Activated gamma-delta T cell treated with Interleukin-2 at 50 U/mL for 16 hours (primary cell): ENCODE measurements around the gene CAMK1D.
A peak's percentile ranks its signal among the peaks of the same experiment; 100 is the strongest.

ENCODE experiments used
- DNase-seq: peaks from one replicate; pipeline ENCODE4 v3.0.0-alpha.2; 2020

Gene CAMK1D

GRCh38 chr10:12603766-12604470, 254.6 kb downstream of the CAMK1D start:
- no peak for DNase-seq

DNA sequence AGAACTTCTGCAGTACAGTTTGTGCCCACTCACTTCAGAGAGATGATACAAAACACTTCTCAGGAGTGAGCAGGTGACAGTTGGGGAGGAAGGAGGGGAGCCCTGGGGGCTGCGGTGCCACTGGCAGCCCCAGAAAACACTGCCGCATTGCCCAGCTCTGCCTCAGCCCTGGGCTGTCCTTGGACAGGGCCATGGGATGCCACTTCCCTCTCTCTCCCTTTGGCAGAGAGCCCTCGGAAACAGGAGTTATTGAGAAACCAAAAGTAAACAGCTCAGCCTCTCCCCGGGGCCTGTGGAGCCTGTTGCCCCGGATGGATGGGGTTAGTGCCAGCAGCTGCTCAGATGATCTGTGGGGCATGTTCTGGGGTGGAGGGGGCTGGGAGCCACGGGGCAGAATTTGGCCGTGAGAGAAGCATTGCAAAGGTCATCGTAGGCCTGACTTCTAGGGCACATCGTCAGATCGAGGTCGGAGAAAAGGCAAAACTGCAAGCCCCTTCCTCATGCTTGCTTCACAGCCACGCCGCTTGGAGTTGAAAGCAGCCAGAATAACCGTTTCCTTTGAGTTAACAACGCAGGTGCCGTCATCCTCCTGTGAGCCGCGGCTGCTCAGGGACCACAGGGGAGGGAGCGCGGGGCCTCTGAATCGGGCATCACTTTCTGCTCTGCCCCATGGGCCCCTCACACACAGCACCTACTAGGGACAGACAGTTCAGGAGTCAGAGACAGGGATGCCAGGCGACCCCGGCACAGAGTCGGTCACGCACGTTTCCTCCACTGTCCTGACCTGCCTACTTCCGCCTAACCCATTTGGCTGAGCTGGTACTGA, 256.4 kb downstream of the CAMK1D start:
- peak; percentile 34 for DNase-seq

GRCh38 chr10:12606461-12606860, 257.1 kb downstream of the CAMK1D start:
- DNase-seq, result no peak

DNA sequence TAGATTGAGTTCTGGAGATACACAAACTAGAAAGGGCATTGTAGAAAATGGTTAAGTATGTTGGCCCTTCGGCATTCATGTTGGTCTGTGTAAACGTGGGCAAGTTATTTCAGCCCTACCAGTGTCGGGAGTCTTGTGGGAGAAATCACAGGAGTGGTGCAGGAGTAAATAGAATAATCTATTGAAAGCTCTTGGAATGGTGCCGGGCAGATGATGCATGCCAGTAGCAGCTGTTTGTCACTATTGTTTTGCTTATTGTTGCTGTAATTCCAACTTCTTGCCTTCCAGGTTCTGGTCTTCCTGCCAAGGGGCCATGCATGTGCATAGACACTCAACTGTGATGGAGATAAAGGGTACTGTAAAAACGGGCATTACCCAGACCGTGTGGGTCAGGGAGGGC, 259.4 kb downstream of the CAMK1D start:
- no peak for DNase-seq

GRCh38 chr10:12609435-12609834, 260.1 kb downstream of the CAMK1D start:
- DNase-seq, result no peak

- DNase-seq, result no peak
Observed at GRCh38 chr10:12613136-12613535, 263.8 kb downstream of the CAMK1D start.

DNA sequence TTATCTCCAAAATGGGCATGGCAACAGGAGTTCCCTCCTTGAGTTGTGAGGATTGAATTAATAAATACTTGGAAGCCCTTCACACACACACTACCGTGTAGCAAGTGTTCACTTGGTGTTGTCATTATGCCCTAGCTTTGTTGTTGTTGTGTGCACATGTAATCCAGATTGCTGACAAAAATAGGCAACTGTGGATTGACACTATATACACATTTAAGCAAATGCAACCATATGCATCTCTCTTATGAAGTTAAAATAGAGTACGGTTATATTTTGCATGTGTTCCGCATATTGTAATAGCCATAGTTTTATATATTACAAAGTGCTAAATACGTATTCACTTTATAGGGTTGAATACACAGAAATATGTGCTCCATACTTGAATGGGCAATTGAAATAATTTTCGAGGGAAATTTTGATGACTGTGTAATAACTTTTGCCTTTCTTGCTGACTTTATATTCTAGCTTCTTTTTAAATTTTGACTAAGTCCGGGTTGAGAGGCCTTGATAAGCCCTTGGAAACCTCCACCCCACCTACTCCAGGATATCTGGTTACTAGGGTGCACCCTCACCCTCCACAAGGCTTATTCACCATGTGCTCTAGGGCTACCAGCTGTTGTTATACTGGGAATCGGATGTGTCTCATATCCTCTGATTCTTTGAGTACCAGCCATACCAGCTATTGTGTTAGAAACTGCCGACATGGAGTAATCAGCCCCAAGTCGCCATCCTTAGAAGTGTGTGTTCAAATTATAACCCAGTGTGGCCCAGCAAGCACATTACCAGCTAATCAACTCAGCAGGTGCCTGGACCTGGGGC, 265.0 kb downstream of the CAMK1D start:
- DNase-seq, result no peak

DNA sequence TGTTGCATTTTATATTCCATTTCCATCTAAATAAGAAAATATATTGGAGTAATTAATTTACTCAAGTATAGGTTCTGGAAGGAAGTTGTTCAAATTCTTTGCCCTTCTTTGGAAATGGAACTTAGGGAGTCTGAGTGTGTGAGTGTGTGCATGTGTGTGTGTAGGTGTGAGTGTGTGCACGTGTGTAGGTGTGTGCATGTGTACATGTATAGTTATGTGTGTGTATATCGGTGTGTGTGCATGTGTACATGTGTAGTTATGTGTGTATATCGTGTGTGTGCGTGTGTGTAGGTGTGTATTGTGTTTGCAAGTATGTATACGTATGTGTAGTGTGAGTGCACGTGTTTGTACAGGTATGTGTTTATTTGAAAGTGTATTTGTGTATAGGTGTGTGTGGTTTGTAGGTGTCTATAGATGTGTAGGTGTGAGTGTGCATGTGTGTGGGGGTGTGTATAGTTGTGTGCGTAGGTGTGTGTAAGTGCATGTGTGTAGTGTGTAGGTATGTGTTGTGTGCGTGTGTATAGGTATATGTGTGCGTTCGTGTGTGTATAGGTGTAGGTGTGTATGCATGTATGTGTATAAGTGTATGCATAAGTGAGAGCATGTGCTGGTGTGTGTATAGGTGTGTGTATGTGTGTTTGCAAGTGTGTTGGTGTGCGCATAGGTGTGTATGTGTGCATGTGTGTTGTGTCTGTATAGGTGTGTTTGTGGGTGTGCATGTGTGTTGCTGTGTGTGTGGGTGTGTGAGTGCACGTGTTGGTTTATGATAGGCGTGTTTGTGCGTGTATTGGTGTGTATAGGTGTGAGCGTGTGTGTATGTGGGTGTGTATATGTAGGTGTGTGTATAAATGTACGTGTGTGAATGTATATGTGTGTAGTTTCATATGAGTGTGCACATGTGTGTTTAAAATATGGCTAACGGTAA, 266.2 kb downstream of the CAMK1D start:
- DNase-seq, result no peak

- no peak for DNase-seq
Observed at GRCh38 chr10:12617191-12618175, 268.1 kb downstream of the CAMK1D start.

GRCh38 chr10:12622016-12622415, 272.7 kb downstream of the CAMK1D start:
- DNase-seq, result no peak

DNA sequence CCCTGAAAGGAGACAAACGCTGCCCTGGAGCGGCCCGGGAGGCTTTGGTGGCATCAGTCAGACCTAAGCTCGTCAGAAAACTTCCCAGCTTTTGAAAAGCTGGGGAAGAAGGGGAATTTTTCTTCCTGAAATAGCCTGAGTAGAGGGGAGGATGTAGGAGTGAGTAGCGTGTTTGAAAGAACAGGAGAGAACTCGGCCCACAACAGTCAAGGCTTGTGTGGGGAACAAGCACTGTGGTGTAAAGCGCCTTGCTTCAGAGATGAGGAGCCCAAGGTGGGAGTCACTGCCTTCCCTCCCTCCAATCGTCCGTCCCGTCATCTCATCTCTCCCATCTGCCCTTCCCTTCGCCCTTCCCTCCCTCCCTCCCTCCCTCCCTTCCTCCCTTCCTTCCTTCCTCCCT, 273.3 kb downstream of the CAMK1D start:
- no peak for DNase-seq

DNA sequence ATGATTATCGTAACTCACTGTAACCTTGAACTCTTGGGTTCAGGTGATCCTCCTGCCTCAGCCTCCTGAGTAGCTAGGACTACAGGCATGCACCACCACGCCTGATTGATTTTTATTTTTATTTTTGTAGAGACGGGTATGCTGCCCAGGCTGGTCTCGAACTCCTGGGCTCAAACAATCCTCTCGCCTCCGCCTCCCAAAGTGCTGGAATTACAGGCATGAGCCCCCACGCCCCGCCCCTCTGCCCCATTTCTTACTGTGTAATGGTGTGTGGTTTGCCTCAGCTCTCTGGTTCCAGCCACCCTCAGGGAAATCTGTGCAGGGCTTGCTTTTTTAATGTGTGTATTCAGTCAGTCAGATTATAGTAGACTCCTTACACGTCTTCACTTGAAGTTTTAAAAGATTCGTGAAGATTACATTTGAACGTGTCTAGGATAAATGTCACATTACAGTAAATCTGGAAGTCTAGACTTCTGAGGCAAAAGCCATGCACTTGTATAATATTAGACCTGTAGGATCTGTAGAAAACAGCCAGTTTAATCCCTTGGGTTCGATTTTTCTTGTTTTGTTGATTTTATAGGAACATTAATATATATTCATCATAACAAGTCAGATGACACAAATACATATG, 276.2 kb downstream of the CAMK1D start:
- no peak for DNase-seq

DNA sequence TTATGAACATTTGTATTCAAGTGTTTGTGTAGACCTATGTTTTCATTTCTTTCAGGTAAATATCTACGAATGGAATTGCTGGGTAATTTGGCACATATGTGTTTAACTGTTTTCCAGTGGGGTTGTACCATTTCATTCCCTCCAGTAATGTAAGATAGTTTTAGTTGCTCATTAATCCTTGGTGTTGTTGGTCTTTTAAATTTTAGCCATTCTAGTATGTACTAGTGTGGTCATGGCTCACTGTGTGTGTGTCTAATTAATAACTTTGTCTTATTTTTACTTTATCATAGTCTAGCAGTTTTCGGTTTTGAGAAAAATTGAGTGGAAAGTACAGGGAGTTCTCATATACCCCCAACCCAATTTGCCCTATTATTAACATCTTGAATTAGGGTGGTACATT, 278.8 kb downstream of the CAMK1D start:
- no peak for DNase-seq

- no peak for DNase-seq
Observed at GRCh38 chr10:12628964-12629766, 279.8 kb downstream of the CAMK1D start.

DNA sequence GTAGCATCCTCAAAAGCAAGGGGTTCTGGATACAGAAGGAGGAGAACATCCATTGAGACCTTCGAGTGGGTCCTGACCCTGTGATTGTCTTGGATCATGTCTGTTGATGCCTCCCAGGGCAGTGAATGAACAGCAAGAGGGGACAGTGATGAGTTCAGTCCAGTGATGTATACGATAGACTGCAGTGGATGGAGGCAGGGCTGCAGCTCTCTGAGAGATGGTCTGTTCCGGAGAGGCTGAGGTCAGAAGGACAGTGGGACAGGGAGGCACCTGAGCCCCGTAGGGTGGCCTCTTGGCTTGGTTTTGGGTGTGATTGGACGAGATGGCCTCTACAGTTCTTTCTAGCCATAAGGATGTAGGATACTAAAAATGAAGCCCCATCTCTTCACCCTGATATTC, 280.4 kb downstream of the CAMK1D start:
- DNase-seq, result no peak

GRCh38 chr10:12631216-12631615, 281.9 kb downstream of the CAMK1D start:
- DNase-seq, result no peak

GRCh38 chr10:12631787-12632562, 282.6 kb downstream of the CAMK1D start:
- DNase-seq, result no peak

GRCh38 chr10:12633776-12634620, 284.7 kb downstream of the CAMK1D start:
- DNase-seq, result no peak
